ENCODE measurements around the gene MAP3K20.
A peak's percentile ranks its signal among the peaks of the same experiment; 100 is the strongest.
"Not testable (repeated sequence)": the region's sequence is repeated elsewhere in the genome, so short reads cannot be mapped to it uniquely, and the experiment has no call there.

Gene MAP3K20

GRCh38 chr2:173238385-173238784 is 162.7 kb downstream of the MAP3K20 start:
- DNase-seq = no peak

DNA sequence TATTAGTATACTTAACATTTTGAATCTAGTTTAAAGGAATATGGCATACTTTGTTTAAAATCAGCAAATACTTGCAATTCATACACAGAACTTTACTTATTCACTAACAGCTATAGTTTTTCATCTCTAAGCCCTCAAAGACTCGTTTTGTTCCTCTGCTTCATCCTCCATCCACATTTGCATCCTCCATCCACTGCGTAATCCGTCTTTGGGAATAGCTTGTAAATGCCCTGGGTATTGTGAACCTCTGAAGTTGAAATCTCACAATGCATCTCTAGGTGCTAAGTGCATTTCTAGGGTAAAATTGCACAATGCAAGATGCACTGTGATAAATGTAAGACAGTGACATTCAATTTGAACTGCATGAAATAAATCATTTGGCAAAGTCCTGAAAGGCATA is 163.2 kb downstream of the MAP3K20 start:
- no peak for DNase-seq

DNA sequence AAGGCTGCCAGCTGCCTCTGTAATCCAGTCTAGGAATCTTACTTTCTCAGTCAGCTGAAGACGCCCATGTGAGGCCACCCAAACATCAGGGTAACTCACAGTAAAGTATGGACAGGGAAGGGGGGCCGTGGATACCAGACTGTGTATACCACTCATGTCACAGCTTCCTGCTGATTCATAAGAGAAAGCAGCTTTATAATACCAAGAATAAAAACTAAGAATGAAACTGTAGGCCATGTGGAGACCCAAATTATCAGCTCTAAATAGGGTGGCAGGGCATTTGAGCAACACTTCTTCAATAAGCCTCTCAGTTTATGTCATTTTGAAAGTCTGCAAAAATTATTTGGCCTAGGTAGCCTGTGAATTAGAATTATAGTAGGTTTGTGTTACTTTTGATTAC is 164.0 kb downstream of the MAP3K20 start:
- no peak for DNase-seq

GRCh38 chr2:173240083-173240482 is 164.4 kb downstream of the MAP3K20 start:
- no peak for DNase-seq

DNA sequence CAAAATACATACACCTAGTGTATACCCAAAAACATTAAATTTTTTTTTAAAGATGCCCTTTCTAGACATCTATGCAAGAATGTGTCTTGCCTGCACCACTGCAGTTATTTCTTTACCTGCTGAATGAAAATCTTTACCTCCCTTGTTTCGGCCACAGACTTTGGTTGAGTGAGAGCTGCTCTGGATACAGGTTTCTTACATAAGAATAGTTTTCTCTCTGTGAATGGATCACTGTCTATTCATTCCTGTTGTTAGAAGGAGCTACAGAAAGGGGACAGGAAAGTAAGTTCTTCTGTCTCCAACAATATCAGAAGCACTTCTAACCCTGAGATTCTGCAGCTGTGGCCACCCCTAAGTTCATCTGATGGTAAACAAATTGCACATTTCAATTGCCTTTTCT is 166.0 kb downstream of the MAP3K20 start:
- no peak for DNase-seq

GRCh38 chr2:173247156-173247555 is 171.5 kb downstream of the MAP3K20 start:
- DNase-seq = no peak

- no peak for DNase-seq
These were observed 172.7 kb downstream of the MAP3K20 start for GRCh38 chr2:173248381-173248780.

- DNase-seq = peak; percentile 94
These were observed 174.3 kb downstream of the MAP3K20 start for GRCh38 chr2:173249661-173250641.

DNA sequence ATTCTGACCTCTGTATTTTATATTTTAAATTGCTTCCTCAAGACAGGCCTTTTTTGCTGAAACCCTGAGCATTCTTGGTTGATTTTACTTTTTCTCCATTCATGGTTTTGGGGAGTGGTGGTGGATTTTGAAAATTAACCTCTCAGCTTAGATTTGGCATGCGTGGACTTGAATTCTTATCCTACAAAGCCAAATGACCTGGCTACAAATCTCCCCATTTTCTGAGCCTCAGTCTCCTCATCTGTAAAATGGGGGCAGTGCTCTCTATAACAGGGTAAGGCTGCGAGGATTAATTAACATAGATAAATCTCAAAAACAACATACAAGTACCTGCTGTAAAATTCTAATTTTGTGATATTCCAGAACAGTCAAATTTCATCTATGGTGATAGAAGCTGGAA is 175.6 kb downstream of the MAP3K20 start:
- DNase-seq = no peak

DNA sequence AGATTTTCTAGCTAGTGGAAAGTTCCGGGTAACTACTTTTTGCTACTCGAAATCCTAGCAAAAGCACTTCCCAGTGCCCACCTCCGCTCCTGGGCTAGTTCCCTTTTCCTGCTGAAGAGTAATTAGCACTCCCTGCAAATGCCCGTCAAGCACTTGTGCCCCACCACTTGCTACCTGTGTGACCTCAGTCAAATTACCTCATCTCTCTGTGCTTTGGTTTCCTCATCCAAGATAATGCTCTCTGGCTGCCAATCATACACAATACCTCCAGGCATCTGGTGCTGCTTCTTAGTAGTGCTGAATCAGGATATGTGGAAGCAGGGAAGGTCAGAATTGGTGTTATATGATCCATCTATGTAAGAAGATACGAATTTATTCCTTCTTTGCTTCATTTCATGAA is 176.9 kb downstream of the MAP3K20 start:
- DNase-seq = no peak

- no peak for DNase-seq
These were observed 179.0 kb downstream of the MAP3K20 start for GRCh38 chr2:173254659-173255058.

DNA sequence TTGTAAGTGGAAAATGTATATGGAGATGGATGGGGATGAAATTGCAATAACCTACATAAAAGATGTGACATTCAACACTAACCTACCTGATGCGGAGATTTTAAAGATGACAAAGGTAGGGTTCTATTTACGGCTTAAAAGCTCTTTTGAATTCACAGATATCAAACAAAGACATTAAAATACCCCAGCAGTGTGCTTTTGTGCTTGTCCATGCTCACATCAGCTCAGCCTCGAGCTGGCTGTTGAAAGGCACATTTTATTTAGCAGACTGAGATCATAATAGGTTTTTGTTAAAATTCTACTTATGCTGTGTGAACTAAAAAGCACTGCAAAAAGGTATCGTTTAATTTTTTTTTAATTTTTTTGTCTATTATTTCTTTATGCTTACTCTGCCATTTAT is 183.1 kb downstream of the MAP3K20 start:
- DNase-seq = no peak

DNA sequence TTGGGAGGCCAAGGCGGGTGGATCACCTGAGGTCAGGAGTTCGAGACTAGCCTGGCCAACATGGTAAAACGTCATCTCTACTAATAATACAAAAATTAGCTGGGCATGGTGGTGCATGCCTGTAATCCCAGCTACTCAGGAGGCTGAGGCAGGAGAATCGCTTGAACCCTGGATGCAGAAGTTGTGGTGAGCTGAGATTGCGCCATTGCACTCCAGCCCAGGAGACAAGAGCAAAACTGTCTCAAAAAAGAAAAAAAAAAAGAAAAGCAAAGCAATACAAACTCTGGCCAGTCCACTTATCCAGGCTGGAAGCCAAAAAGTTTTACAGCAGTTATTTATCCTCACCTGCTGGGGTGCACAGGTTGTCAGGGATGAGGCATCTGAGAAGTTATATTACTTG is 186.7 kb downstream of the MAP3K20 start:
- not testable (repeated sequence) for DNase-seq

GRCh38 chr2:173264151-173264550 is 188.5 kb downstream of the MAP3K20 start:
- DNase-seq = no peak

GRCh38 chr2:173264603-173265366 is 189.1 kb downstream of the MAP3K20 start:
- DNase-seq = no peak

- no peak for DNase-seq
These were observed 195.5 kb downstream of the MAP3K20 start for GRCh38 chr2:173271135-173271534.

GRCh38 chr2:173271825-173272224 is 196.2 kb downstream of the MAP3K20 start:
- no peak for DNase-seq

DNA sequence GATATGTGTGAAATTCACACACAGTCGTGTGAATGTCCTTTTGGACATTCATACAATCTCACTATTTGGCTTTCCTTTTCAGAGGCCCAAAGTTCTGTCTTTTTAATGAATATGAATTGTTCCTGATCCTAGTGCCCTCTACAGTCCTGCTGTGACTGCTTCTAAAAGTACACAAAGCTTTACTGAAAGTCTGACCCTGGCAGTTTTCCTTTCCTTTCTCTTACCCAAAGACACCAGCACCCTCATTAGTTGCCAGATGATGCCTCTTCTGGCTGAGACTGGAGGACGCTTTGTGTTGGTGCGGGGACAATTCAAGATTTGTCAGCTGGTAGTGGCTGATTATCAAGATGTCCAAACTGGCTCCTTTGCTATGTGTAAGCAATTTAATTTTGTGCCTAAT is 197.2 kb downstream of the MAP3K20 start:
- DNase-seq = peak; percentile 33

DNA sequence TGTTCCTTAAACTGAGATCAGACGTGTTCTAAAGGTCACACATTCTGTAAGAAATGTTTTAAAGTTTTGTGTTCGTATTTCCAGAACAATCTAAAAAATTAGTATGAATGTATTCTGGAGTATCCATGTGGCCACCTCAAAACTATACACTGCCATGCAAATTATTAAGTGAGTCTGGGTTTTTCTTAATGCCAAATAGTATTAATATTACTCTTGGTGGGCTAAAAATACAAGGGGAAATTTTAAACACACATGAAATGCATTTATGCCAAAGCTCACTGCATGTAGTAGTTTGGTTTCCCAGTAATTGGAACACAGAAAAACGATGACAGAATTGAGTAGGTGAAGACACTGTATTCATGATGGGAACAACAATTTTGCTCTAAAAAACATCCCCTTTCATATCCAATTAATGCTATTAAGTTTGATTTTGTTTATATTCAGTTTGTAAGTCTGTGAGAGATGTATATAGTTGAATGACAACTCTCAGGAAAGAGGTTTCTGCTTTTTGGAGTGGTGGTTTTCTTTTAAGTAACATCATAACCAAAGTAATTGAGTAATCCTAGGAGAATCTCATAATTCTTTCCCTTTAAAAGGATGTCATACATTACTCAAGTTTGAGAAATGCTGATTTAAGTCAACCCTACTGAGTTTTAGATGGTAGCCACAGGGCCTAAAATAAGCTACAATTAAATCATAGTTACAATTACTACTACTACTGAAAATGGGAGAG is 203.3 kb downstream of the MAP3K20 start:
- no peak for DNase-seq

DNA sequence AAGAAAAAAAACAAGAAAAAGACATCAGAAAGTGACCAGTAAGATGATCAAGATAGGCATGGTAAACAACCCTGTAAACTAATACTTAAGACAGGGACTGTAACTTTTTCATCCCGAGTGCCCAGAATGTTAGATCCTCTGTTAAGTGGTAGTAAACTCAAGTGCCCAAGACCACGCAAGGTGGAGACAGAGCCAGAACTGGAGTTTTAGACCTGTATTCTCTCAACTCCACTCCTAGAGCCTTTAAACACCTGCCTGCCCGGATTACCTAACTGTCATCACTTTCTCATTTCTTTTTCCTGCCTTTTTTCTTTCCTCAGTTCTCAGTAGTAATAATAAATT is 203.9 kb downstream of the MAP3K20 start:
- DNase-seq = no peak

- no peak for DNase-seq
These were observed 205.2 kb downstream of the MAP3K20 start for GRCh38 chr2:173280853-173281252.

DNA sequence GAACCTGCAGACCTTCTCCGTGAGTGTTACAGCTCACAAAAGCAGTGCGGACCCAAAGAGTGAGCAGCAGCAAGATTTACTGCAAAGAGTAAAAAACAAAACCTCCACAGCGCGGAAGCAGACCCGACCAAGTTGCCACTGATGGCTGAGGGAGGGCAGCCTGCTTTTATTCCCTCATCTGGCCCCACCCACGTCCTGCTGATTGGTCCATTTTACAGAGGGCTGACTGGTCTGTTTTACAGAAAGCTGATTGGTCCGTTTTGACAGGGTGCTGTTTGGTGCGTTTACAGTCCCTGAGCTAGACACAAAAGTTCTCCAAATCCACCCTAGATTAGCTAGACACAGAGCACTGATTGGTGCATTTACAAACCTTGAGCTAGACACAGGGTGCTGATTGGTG is 206.3 kb downstream of the MAP3K20 start:
- DNase-seq = not testable (repeated sequence)

GRCh38 chr2:173282795-173283545 is 207.3 kb downstream of the MAP3K20 start:
- no peak for DNase-seq
